GM12878 (cell line): Measurements from ENCODE around the gene RYR2. TPM values are rescaled to one million over a fixed set of nuclear protein-coding genes. Genes with fewer than 3 reads are reported as not detected.

Experiments
- ATAC-seq: fragments of 200-7000 bp; cut with Tn5 transposase; 3 replicates; pipeline ENCODE4 v1.9.1; 2020; ENCODE audit warnings: mild to moderate bottlenecking, moderate library complexity
- BruUV-seq: library from RNA; stranded (reverse); fragments of 400-500 nt; replicated peaks from 2 replicates; lab custom pipeline; 2021; lab: Mats Ljungman, UMichigan
- CTCF ChIA-PET: fragments of 300-600 bp; sonication (Branson Sonifier 250); formaldehyde crosslinking; extraction: SDS; loops from one replicate; lab custom pipeline; 2021; ENCODE audit warnings: inconsistent platforms; lab: Yijun Ruan, JAX
- POLR2A ChIA-PET: fragments of 350-600 bp; formaldehyde crosslinking; extraction: SDS; loops from one replicate; lab custom pipeline; 2021; ENCODE audit warnings: inconsistent platforms; lab: Charles Lee
- RAD21 ChIA-PET: fragments of 300-600 bp; sonication (Branson Sonifier 250); formaldehyde crosslinking; loops from one replicate; lab custom pipeline; 2023; ENCODE audit warnings: antibody characterized with exemption; ENCODE audit not compliant: unreplicated experiment; lab: Charles Lee
- SMC1A ChIA-PET: fragments of 300-600 bp; sonication (Branson Sonifier 250); formaldehyde crosslinking; loops from one replicate; lab custom pipeline; 2023; ENCODE audit not compliant: unreplicated experiment, uncharacterized antibody; lab: Charles Lee
- DNase-seq: peaks from one replicate; pipeline ENCODE4 v3.0.0-alpha.2; 2011; ENCODE audit warnings: low read depth, low spot score
- FAIRE-seq: peaks from 3 replicates; lab custom pipeline; 2011; peaks lifted over from hg19 to GRCh38; lab: Jason Lieb, UNC
- H2AFZ ChIP-seq: 2 replicates; pipeline ENCODE4 v1.6.0; 2011; ENCODE audit warnings: low read depth, low read length, control low read depth; ENCODE audit not compliant: control insufficient read depth
- H3K27ac ChIP-seq: 2 replicates; pipeline ENCODE4 v1.5.1; 2011; ENCODE audit warnings: control low read depth; ENCODE audit not compliant: control insufficient read depth, insufficient read depth
- H3K27me3 ChIP-seq, 2 experiments: replicated peaks in 1 of 2; 2 replicates each; pipeline versions ENCODE4 v1.6.0 to v1.6.1; 2011; ENCODE audit warnings: low read length in 1 of 2; ENCODE audit not compliant: control insufficient read depth in 2 of 2, insufficient read depth in 2 of 2
- H3K36me3 ChIP-seq, 2 experiments: 2 replicates each; pipeline ENCODE4 v1.5.1; 2011; ENCODE audit warnings: low read length in 1 of 2; ENCODE audit not compliant: control insufficient read depth in 2 of 2, insufficient read depth in 2 of 2
- H3K4me1 ChIP-seq: 2 replicates; pipeline ENCODE4 v1.6.1; 2011; ENCODE audit warnings: mild to moderate bottlenecking, low read length, moderate library complexity, mixed read lengths; ENCODE audit not compliant: control insufficient read depth, insufficient read depth
- H3K4me2 ChIP-seq: 2 replicates; pipeline ENCODE4 v1.6.0; 2011; ENCODE audit warnings: control low read depth; ENCODE audit not compliant: control insufficient read depth, insufficient read depth
- H3K4me3 ChIP-seq: fragments of 200-600 bp; sonication (generic); 2 replicates; pipeline ENCODE4 v1.5.1; 2016
- H3K79me2 ChIP-seq: 2 replicates; pipeline ENCODE4 v1.6.0; 2011; ENCODE audit warnings: low read length; ENCODE audit not compliant: control insufficient read depth, insufficient read depth
- H3K9ac ChIP-seq: 2 replicates; pipeline ENCODE4 v1.8.0; 2011; ENCODE audit warnings: low read length, control low read depth, mixed read lengths; ENCODE audit not compliant: control insufficient read depth, insufficient read depth
- H3K9me3 ChIP-seq: replicated peaks from 3 replicates; pipeline ENCODE4 v1.5.1; 2011; ENCODE audit warnings: mild to moderate bottlenecking, low read length; ENCODE audit not compliant: control insufficient read depth, insufficient read depth
- H4K20me1 ChIP-seq: 2 replicates; pipeline ENCODE4 v1.6.0; 2011; ENCODE audit not compliant: control insufficient read depth, insufficient read depth
- BMI1 ChIP-seq: fragments of 450-650 bp; IDR thresholded peaks from 2 replicates; pipeline ENCODE4 v1.6.1; 2016; ENCODE audit warnings: mild to moderate bottlenecking, moderate library complexity, borderline replicate concordance
- CREB1 ChIP-seq: IDR thresholded peaks from 2 replicates; pipeline ENCODE4 v1.6.1; 2012; ENCODE audit warnings: low read depth, mild to moderate bottlenecking, inconsistent platforms
- CTCF ChIP-seq, 3 experiments: IDR thresholded peaks in 2 of 3; conservative IDR thresholded peaks in 1 of 3; 2 replicates each; pipeline ENCODE4 v1.5.1; 2011; ENCODE audit warnings: low read depth in 3 of 3, low read length in 3 of 3, mild to moderate bottlenecking in 3 of 3, control low read depth in 2 of 3, moderate library complexity in 2 of 3, inconsistent platforms in 1 of 3, mixed read lengths in 1 of 3; ENCODE audit not compliant: control insufficient read depth in 2 of 3, insufficient read depth in 1 of 3; ENCODE audit errors: extremely low read depth in 1 of 3
- CUX1 ChIP-seq: IDR thresholded peaks from 2 replicates; pipeline ENCODE4 v1.6.1; 2012; ENCODE audit warnings: improper control_type of control experiment, low read depth, low read length; ENCODE audit not compliant: insufficient replicate concordance
- EGR1 ChIP-seq, 2 experiments: IDR thresholded peaks; 1 replicate in 1 of 2; 2 replicates in 1 of 2; pipeline ENCODE4 v1.6.1; 2011 to 2012; ENCODE audit warnings: low read depth in 2 of 2, low read length in 2 of 2, borderline replicate concordance in 1 of 2, mild to moderate bottlenecking in 1 of 2, moderate library complexity in 1 of 2
- ELK1 ChIP-seq: IDR thresholded peaks from 2 replicates; pipeline ENCODE4 v1.6.1; 2012; ENCODE audit warnings: low read depth, low read length, improper control_type of control experiment
- FOXM1 ChIP-seq: IDR thresholded peaks from 2 replicates; pipeline ENCODE4 v1.6.1; 2012; ENCODE audit warnings: low read depth, mild to moderate bottlenecking, inconsistent platforms, low read length, moderate library complexity
- GABPA ChIP-seq: IDR thresholded peaks from 2 replicates; pipeline ENCODE4 v1.6.1; 2014; ENCODE audit warnings: antibody characterized with exemption, low read depth, mild to moderate bottlenecking, inconsistent platforms
- MAX ChIP-seq: IDR thresholded peaks from 2 replicates; pipeline ENCODE4 v1.6.1; 2012; ENCODE audit warnings: low read depth, low read length, improper control_type of control experiment
- MEF2B ChIP-seq: fragments of 450-650 bp; IDR thresholded peaks from 2 replicates; pipeline ENCODE4 v1.6.1; 2018; ENCODE audit warnings: mild to moderate bottlenecking, moderate library complexity; ENCODE audit not compliant: partially characterized antibody, poor library complexity, severe bottlenecking
- MYC ChIP-seq: IDR thresholded peaks from 2 replicates; pipeline ENCODE4 v1.6.1; 2011; ENCODE audit warnings: mild to moderate bottlenecking, low read length, moderate library complexity, inconsistent platforms; ENCODE audit not compliant: insufficient read depth, insufficient replicate concordance, insufficient read length, severe bottlenecking
- NFIC ChIP-seq: IDR thresholded peaks from 2 replicates; pipeline ENCODE4 v1.6.1; 2012; ENCODE audit warnings: low read depth, mild to moderate bottlenecking, inconsistent platforms, low read length, moderate library complexity
- PAX5 ChIP-seq: IDR thresholded peaks from 2 replicates; pipeline ENCODE4 v1.6.1; 2011; ENCODE audit warnings: low read depth, low read length, borderline replicate concordance
- STAT3 ChIP-seq: IDR thresholded peaks from 2 replicates; pipeline ENCODE4 v1.6.1; 2011; ENCODE audit warnings: low read depth, low read length, improper control_type of control experiment
- WRNIP1 ChIP-seq: IDR thresholded peaks from 2 replicates; pipeline ENCODE4 v1.6.1; 2011; ENCODE audit warnings: low read depth, low read length, improper control_type of control experiment, borderline replicate concordance
- YY1 ChIP-seq: IDR thresholded peaks from 2 replicates; pipeline ENCODE4 v1.6.1; 2011; ENCODE audit warnings: low read depth, mild to moderate bottlenecking, low read length
- ZNF217 ChIP-seq: fragments of 450-650 bp; IDR thresholded peaks from 2 replicates; pipeline ENCODE4 v1.6.1; 2017; ENCODE audit warnings: antibody characterized with exemption, mild to moderate bottlenecking
- WGBS: methylation state at CpG from one replicate; pipeline ENCODE4 v1.1.6; 2016; ENCODE audit warnings: low lambda C conversion rate; ENCODE audit not compliant: insufficient replicate concordance, insufficient coverage; ENCODE audit errors: missing lambda C conversion rate; 5-methylcytosine and 5-hydroxymethylcytosine counted together
- in situ Hi-C: fragments of 300-500 bp; cut with MboI; formaldehyde crosslinking; loops from 9 replicates; pipeline ENCODE4 v1.14.3; 2018; ENCODE audit warnings: mixed read lengths
- intact Hi-C: fragments of 100-400 bp; cut with micrococcal nuclease; formaldehyde crosslinking; loops from one replicate; pipeline ENCODE4 v1.14.2; 2022; ENCODE audit not compliant: unreplicated experiment
- polyA plus RNA-seq, 11 experiments: library from polyadenylated mRNA; depleted of rRNA in 4 of 11; unstranded in 6 of 11; stranded (reverse) in 5 of 11; fragments of >200 nt; fragmentation: Nextera tagmentation in 4 of 11; fragmentation: Illumina TruSeq in 1 of 11; extraction: Ambion mirVana in 4 of 11; extraction: Trizol in 1 of 11; gene quantifications; 1 replicate in 1 of 11; 2 replicates in 10 of 11; pipeline versions ENCODE4 v1.2.1 to v1.2.3, GENCODE V29; 2011 to 2016; ENCODE audit warnings: inconsistent platforms in 2 of 11, missing spikeins in 2 of 11, low read depth in 1 of 11
- total RNA-seq, 4 experiments: library from RNA; depleted of rRNA in 3 of 4; stranded (reverse); fragments of >200 nt in 3 of 4; fragmentation: Illumina TruSeq in 1 of 4; extraction: Trizol in 1 of 4; gene quantifications; 2 replicates each; pipeline versions ENCODE4 v1.2.1 to v1.2.3, GENCODE V29; 2013 to 2021

Gene RYR2
- total and polyA plus RNA-seq, 10 of the 15 experiments (the other 5 are each of a cell fraction or from before 2014, with no cell fraction given) = 0.01 to 0.04 TPM; not detected in 8

GRCh38 chr1:237141502-237141901 is 99.5 kb downstream of the RYR2 start:
- no peak for DNase-seq
- no peaks in the 10 kb centered on the region for H3K4me1 ChIP-seq
- no peak for ATAC-seq
- RAD21 ChIA-PET = no interaction called here
- no peak overlapping the region for H2AFZ ChIP-seq
- SMC1A ChIA-PET = no interaction called here
- H3K79me2 ChIP-seq = no peaks in the 10 kb centered on the region
- POLR2A ChIA-PET = no interaction called here
- BruUV-seq = no TSS peak
- intact Hi-C loops = no loop called here
- H3K4me3 ChIP-seq = no peak overlapping the region
- H3K27ac ChIP-seq = no peak overlapping the region
- TF ChIP-seq ZNF217 (no peak), GABPA (no peak), WRNIP1 (no peak), CREB1 (no peak), MAX (no peak), CTCF (IDR thresholded peaks at IDR 0.05 in 2 of 3, conservative IDR thresholded peaks at IDR 0.05 in 1 of 3; ENCODE audit: control insufficient read depth in 2 of 3, extremely low read depth in 1 of 3, insufficient read depth in 1 of 3, low read depth in 3 of 3, low read length in 3 of 3) (no peak), STAT3 (no peak), ELK1 (no peak), MEF2B (no peak), CUX1 (no peak), MYC (no peak), YY1 (no peak), EGR1 (IDR thresholded peaks at IDR 0.05; ENCODE audit: borderline replicate concordance in 1 of 2, low read depth in 2 of 2, low read length in 2 of 2) (no peak), PAX5 (no peak), NFIC (no peak), FOXM1 (no peak), BMI1 (no peak)
- no peaks in the 10 kb centered on the region for H3K9me3 ChIP-seq
- no peaks in the 10 kb centered on the region for H4K20me1 ChIP-seq
- no peaks in the 10 kb centered on the region for H3K36me3 ChIP-seq
- 57% methylated on average over 5 of the region's 5 CpGs for WGBS
- in situ Hi-C loops = loop anchor here (25.0 kb wide), 1 partner anchor 1029 kb away; no protein-coding TSS in a partner anchor
- H3K27me3 ChIP-seq = no peaks in the 10 kb centered on the region; a peak in 1 of 4 replicates
- no peak overlapping the region for H3K9ac ChIP-seq
- no peak overlapping the region for H3K4me2 ChIP-seq
- CTCF ChIA-PET = no interaction called here
- no peak for FAIRE-seq
